ENCODE results near the gene NR3C1.

The NR3C1 gene

GRCh38 chr5:143403593-143404415 is at the start of gene NR3C1:
Gene NR3C1, minus strand, starts transcription at chr5:143403686. Its CDS starts 2,847 bp downstream, at chr5:143400839.
- peak; percentile 84 to 86 for DNase-seq

- DNase-seq = no peak
These were observed 46.3 kb upstream of the NR3C1 start for GRCh38 chr5:143449772-143450171.

- DNase-seq = no peak
These were observed 45.0 kb upstream of the NR3C1 start for GRCh38 chr5:143448518-143448917.

DNA sequence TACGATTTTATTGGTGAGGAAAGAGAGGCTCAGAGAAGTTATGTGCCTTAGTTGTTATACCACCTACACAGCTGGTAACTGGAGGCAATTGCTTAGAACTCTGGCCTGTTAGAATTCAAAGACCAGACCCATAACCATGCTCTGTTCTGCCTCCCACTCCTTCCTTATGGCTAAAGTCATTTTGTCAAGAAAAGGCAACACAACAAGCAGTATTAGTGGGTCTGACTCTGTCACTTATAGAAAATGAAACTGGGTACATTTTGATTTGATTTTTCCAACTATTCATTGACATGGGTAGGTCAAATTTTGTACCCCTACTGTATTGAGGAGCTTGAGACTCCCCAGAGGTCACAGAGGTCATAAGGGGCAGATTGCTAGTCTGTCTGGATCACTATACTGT is 44.5 kb upstream of the NR3C1 start:
- no peak for DNase-seq

GRCh38 chr5:143446535-143447226 is 43.2 kb upstream of the NR3C1 start:
- DNase-seq = no peak

DNA sequence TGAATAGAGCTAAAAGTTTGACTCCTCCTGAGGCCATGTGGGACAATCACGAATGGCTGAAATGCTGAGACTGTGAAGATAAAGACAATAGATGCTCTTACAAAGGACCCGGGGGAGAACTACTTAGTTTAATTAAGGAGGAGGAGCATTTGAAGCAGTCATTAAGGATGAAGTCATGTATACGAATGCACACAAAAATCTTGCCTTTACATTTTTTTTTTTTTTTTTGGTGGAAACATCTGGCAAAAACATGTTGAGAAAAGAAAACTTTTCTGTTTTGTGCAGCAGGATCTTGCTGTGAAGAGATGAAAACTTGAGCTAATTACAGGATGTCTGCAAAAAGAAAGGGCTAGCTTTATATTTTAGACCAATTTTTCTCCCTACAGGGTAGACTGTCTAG is 42.3 kb upstream of the NR3C1 start:
- no peak for DNase-seq

DNA sequence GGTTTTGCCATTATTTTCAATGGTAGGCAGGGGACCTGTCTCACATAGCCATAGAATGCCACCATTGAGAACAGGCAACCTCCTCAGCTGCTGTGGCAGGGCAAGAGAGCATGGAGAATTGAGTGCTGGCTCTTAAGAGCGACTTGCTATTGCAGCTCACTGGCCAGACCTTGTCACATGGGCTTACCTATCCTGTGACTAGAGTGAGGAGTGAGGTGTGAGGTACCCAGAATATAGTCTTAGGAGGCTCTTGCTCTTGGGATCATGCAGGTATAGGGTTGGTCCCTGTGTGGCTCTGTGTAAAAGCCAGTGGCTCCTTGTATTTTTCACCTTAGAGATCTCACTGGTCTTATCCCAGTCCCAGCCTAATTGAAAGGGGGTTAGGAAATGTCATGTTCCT is 39.8 kb upstream of the NR3C1 start:
- DNase-seq = no peak

DNA sequence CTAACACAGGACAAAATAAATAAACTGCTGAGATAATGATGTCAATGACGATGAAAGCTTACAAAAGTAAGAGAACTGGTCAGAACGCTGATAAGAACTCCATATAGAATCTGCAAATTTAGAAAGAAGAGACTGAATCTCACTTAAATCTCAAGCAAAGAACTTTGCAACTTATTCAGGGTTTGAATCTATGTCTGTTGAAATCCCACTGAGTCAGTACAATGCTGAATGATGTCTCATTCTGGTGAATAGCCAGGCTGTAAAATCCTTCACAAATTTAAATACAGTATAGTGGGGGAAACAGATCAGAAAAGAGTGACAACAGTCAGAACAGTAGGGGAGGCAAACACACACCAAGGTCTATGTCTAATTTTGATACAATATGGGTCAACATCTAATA is 38.9 kb upstream of the NR3C1 start:
- DNase-seq = no peak

DNA sequence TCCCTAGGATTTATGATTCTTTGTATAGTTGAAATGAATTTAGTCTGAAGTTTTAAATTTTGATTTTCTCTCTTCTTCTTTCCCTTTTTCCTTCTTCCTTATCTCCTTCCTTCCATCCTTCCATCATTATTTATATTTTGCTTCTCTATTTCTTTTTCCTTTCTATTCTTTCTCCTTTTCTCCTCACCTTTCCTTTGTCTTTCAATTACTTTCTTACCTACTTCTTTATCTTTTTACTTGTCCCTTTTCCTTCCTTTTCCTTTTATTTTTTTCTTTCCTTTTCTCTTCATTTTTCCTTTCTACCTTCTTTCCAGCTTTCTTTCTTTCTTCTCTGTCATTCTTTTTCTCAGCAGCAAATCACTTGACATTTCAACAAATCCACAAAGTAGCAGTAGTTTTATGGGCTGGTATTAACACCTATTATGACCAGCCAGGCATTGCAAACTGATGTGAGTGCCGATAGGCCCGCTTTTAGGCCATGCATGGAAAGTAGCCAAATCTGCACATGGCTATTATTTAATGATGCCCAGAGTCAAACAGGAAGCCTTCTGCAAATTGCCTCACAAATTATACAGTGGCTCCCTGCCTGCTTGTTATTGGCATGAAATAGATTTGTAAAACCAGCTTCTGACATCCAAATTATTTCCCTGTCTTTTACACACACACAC is 37.1 kb upstream of the NR3C1 start:
- DNase-seq = no peak

GRCh38 chr5:143437666-143438273 is 34.3 kb upstream of the NR3C1 start:
- no peak for DNase-seq

- DNase-seq = no peak
These were observed 33.4 kb upstream of the NR3C1 start for GRCh38 chr5:143436871-143437270.

DNA sequence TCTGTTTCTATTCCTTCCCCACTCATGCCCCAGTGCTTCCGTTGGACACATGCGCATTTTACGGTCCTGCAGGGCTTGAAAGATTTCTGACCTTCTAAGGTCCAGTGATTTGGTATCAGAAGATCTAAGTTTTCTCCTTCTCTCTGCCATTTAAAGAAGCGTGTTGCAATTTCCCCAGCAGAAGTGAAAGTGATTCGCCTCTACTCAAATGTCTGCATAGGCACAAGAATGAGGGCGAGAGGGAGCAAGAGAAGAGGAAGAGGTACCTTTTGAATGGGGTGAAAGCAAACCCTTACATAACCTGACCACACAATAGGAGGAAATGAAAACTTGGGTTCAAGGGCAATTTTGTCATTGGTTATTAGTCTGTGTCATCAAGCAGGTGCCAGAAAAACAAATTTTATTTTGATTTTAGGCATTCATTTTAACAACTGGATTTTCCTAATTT is 31.7 kb upstream of the NR3C1 start:
- DNase-seq = no peak

GRCh38 chr5:143434261-143435209 is 31.0 kb upstream of the NR3C1 start:
- peak; percentile 27 to 58 for DNase-seq

- no peak for DNase-seq
These were observed 30.2 kb upstream of the NR3C1 start for GRCh38 chr5:143433670-143434069.

DNA sequence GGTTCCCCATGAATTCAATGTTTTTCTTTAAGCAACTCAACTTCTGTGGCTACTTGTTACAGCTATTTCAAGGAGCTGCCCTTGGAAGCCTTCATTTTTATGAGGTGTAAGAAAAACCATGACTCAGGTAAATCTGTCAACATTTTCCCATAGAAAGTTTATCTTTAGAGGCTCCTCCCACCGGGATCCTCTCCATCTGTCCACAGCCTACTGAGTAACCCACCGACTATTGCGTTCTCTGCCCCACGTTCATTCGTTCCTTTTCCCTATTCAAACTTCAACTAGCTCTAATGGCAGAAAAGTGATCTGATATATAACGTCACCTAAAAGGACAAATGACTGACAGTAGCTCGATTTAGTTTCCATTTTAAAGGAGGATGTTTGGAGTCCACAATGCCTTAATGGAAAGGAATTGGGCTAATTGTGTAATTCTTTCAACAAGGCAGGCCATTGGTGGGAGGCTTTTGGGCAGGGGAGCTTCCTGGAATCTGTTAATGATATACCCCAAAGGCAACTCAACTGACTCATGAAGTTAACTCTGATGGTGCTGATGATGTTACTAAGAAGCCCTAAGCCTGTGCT is 29.3 kb upstream of the NR3C1 start:
- no peak for DNase-seq

- DNase-seq = no peak
These were observed 28.3 kb upstream of the NR3C1 start for GRCh38 chr5:143431789-143432188.

DNA sequence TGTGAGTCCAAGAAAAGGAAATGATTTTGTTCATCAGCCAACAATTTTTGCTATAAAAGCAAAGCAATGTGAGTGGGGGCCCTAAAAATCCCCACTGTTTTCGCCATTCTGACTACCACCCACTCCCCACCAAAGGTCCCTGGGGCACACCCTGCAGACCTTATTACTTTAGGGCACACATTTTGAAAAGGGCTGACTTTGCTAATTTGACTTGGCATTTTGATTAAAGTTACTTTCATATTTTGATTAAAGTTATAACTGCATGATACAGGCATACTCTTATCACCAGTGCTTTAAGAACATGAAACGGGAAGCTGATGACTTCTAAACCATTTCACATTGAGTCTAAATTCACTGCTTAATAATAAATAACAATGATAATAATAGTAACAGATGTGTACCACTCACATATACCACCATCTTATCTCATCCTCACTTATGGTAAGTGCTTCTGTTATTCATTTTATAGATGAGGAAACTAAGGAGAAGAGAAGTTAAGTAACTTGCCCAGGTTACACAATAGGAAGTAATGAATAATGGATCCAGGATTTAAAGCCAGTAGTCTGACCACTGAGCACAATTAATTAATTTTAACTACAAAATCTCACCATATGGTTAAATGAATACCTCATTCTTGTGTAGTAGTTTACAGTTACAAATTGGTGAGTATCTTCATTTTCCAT is 25.4 kb upstream of the NR3C1 start:
- no peak for DNase-seq

DNA sequence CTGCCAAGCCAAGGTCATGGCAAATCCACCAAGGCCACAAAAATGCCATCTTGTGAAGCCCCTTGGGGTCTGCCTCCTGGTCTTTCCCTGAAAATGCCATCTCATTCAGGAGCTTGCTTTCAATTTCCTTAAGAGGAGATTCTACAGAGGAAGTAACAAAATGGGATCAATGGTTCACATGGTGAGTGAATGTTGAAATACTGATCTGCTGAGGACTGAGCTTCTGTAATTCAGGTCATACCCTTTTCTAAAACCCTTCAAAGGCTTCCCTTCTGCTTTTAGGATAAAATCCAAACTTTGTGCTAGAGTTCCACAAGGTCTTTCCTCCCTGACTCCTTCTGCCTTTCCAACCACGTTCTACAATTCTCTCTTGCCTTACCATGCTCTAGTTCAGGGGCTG is 24.7 kb upstream of the NR3C1 start:
- DNase-seq = no peak

GRCh38 chr5:143427122-143427735 is 23.7 kb upstream of the NR3C1 start:
- no peak for DNase-seq

DNA sequence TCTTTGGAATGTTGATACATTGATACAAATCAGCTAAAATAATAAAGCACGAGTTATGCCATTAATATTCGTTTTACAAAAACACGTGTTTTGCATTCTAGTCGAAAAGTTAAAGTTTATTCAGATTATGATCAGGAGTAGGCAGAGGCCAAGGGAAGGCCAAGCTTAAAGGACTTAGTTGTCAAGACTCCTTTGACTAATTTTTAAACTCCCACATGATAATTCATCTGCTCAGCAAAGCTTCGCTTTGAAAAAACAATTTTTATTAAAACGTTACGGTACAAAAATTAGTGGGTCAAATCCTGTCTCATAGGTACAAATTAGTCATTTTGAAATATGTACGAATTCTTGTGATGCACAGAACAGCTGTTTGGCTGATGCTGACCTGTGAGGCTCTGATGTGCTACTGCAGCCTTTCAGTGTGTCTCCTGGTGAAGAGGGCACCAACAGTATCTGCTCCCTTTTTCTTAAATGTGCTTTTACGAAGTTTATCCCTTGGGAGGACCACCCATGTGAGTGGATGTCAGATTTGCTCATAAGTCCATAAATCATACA is 23.0 kb upstream of the NR3C1 start:
- DNase-seq = no peak

Data from stimulated activated CD4-positive, alpha-beta T cell treated with anti-CD3 and anti-CD28 coated beads, Interleukin-4, amount 100 ng/mL, for 4 hours (primary cell).